Epithelial cell of alveolus of lung (primary cell): Measurements from ENCODE around the gene NAT8. TPM values are rescaled to one million over a fixed set of nuclear protein-coding genes. Genes with fewer than 3 reads are reported as not detected.

Source experiments
- total RNA-seq: library from RNA; depleted of rRNA; stranded (reverse); fragments of >200 nt; gene quantifications from 2 replicates; pipeline ENCODE4 v1.2.1, GENCODE V29; 2015

NAT8 gene, protein sequence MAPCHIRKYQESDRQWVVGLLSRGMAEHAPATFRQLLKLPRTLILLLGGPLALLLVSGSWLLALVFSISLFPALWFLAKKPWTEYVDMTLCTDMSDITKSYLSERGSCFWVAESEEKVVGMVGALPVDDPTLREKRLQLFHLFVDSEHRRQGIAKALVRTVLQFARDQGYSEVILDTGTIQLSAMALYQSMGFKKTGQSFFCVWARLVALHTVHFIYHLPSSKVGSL
- total RNA-seq: not detected in 2 replicates

DNA sequence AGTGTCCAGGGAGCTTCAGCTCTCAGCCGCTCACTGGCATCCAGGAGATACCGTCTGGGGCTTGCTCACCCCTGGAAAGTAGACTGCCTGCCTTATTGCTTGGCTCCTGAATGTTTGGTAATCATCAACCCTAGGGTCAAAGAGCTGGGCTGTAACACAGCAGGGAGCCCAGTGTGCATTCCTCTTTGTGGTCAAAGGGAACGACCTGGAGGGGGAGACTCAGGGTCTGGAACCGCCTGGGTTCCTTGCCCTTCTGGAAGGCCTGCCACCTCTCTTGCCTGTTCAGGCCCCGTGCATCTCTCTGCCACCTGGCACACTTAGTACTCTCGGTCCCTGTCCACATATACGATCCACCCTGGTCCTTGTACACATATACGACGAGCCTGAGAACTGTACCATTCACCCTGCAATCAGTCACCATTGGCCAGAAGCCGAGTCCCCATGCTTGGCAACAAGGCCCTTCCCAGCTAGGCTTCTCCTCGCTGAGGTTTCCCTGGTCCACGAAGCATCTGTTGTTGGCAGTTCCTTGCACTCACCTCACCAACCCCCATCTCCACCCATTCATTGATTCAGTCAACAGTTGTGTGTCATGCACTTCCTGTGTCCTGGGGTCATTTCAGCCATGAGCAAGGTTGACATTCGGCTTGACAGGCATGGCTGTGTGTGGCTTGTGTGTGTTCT is at the start of gene NAT8:
TSS of gene NAT8 (minus strand) at position 85 of the 681 bp plus-strand sequence. CDS start 794 bp downstream, outside the sequence.

Other genes with a start within 250 kb of the NAT8 start
- 28.0 and 39.2 TPM in 2 replicates for gene TPRKB, start 94.9 kb upstream of the NAT8 start, total RNA-seq
- gene DUSP11, start 137.7 kb upstream of the NAT8 start, total RNA-seq: 29.0 and 30.9 TPM in 2 replicates
- not detected in 2 replicates for gene C2orf78, start 141.8 kb upstream of the NAT8 start, total RNA-seq
- 32.3 and 39.3 TPM in 2 replicates for gene STAMBP, start 186.5 kb upstream of the NAT8 start, total RNA-seq